HepG2 (cell line): ENCODE data around the gene LILRB5. TPM values are rescaled to one million over a fixed set of nuclear protein-coding genes. Genes with fewer than 3 reads are reported as not detected.
A peak's percentile ranks its signal among the peaks of the same experiment; 100 is the strongest.

ENCODE experiments used
- ATAC-seq: fragments of 200-7000 bp; cut with Tn5 transposase; 3 replicates; pipeline ENCODE4 v1.9.1; 2020; ENCODE audit warnings: mild to moderate bottlenecking, moderate library complexity
- BruUV-seq: library from RNA; stranded (reverse); fragments of 400-500 nt; replicated peaks from 2 replicates; lab custom pipeline; 2021; lab: Mats Ljungman, UMichigan
- CTCF ChIA-PET: fragments of 300-600 bp; formaldehyde crosslinking; extraction: SDS; loops from one replicate; lab custom pipeline; 2021; ENCODE audit warnings: low total read pairs, inconsistent platforms, low intra/inter-chr PET ratio; lab: Yijun Ruan, JAX
- POLR2A ChIA-PET: fragments of 350-600 bp; sonication (Branson Sonifier 250); formaldehyde crosslinking; loops from one replicate; lab custom pipeline; 2020; ENCODE audit warnings: antibody characterized with exemption, inconsistent platforms; lab: Yijun Ruan, JAX
- DNase-seq: peaks from one replicate; pipeline ENCODE4 v3.0.0-alpha.2; 2015; ENCODE audit warnings: low spot score
- FAIRE-seq: peaks from 3 replicates; lab custom pipeline; 2011; peaks lifted over from hg19 to GRCh38; lab: Jason Lieb, UNC
- H2AFZ ChIP-seq: one replicate; pipeline ENCODE4 v1.6.1; 2011; ENCODE audit warnings: low read length, inconsistent platforms
- H3K27ac ChIP-seq: fragments of 300-600 bp; 3 replicates; pipeline ENCODE4 v1.8.0; 2011; ENCODE audit warnings: mixed run types, mild to moderate bottlenecking, mixed read lengths, low read length, inconsistent platforms; ENCODE audit not compliant: insufficient read depth; ENCODE audit errors: extremely low read length
- H3K27me3 ChIP-seq, 2 experiments: fragments of 200-600 bp in 1 of 2; 2 replicates in 1 of 2; 3 replicates in 1 of 2; pipeline versions ENCODE4 v1.6.0 to v1.8.0; 2011; ENCODE audit warnings: low read length in 2 of 2, mild to moderate bottlenecking in 2 of 2, moderate library complexity in 2 of 2, inconsistent platforms in 1 of 2; ENCODE audit not compliant: insufficient read depth in 2 of 2, control insufficient read depth in 1 of 2
- H3K36me3 ChIP-seq, 2 experiments: fragments of 200-600 bp in 1 of 2; replicated peaks in 1 of 2; 2 replicates in 1 of 2; 3 replicates in 1 of 2; pipeline versions ENCODE4 v1.5.1 to v1.8.0; 2011; ENCODE audit warnings: low read length in 2 of 2, inconsistent platforms in 1 of 2; ENCODE audit not compliant: insufficient read depth in 2 of 2, control insufficient read depth in 1 of 2
- H3K4me1 ChIP-seq: 2 replicates; pipeline ENCODE4 v1.5.1; 2012; ENCODE audit warnings: low read length, inconsistent platforms; ENCODE audit not compliant: insufficient read depth
- H3K4me2 ChIP-seq: 2 replicates; pipeline ENCODE4 v1.6.0; 2011; ENCODE audit warnings: low read depth, low read length, inconsistent platforms
- H3K4me3 ChIP-seq, 3 experiments: fragments of 200-600 bp in 1 of 3; sonication (generic), shearing (Covaris generic) in 1 of 3; replicated peaks in 1 of 3; 2 replicates each; pipeline ENCODE4 v1.5.1; 2011 to 2016; ENCODE audit warnings: low read length in 3 of 3, inconsistent platforms in 2 of 3, low read depth in 2 of 3, mild to moderate bottlenecking in 2 of 3, control low read depth in 1 of 3, mixed read lengths in 1 of 3; ENCODE audit not compliant: insufficient read depth in 1 of 3
- H3K79me2 ChIP-seq: one replicate; pipeline ENCODE4 v1.6.1; 2011; ENCODE audit warnings: low read length, inconsistent platforms; ENCODE audit not compliant: insufficient read depth
- H3K9ac ChIP-seq: 2 replicates; pipeline ENCODE4 v1.6.0; 2011; ENCODE audit warnings: mild to moderate bottlenecking, low read depth, low read length, inconsistent platforms; ENCODE audit not compliant: insufficient read depth
- H3K9me3 ChIP-seq: 2 replicates; pipeline ENCODE4 v1.5.1; 2012; ENCODE audit warnings: mild to moderate bottlenecking, low read length
- H4K20me1 ChIP-seq: 2 replicates; pipeline ENCODE4 v1.6.0; 2011; ENCODE audit warnings: inconsistent platforms, mild to moderate bottlenecking, low read length, moderate library complexity; ENCODE audit not compliant: insufficient read depth
- ASH2L ChIP-seq: fragments of 300-600, 200-600 bp; sonication (generic); IDR thresholded peaks from 2 replicates; pipeline ENCODE4 v1.7.0; 2017; ENCODE audit warnings: low read depth, mild to moderate bottlenecking, moderate library complexity, mixed read lengths, low read length; ENCODE audit not compliant: insufficient read length
- ATRX ChIP-seq: sonication (generic); formaldehyde crosslinking; IDR thresholded peaks from 2 replicates; pipeline ENCODE4 v1.4.0; 2020; ENCODE audit warnings: missing genetic modification reagents, borderline replicate concordance
- KDM4B ChIP-seq: sonication (generic); formaldehyde crosslinking; IDR thresholded peaks from 2 replicates; pipeline ENCODE4 v1.4.0; 2020; ENCODE audit warnings: missing genetic modification reagents
- MAZ ChIP-seq, 2 experiments: sonication (generic) in 1 of 2; formaldehyde crosslinking in 1 of 2; IDR thresholded peaks; 2 replicates each; pipeline versions ENCODE4 v1.5.0 to v1.6.1; 2012 to 2020; ENCODE audit warnings: low read depth in 2 of 2, mild to moderate bottlenecking in 2 of 2, borderline replicate concordance in 1 of 2, improper control_type of control experiment in 1 of 2, low read length in 1 of 2, missing genetic modification reagents in 1 of 2, moderate library complexity in 1 of 2
- NFRKB ChIP-seq: fragments of 450-650 bp; IDR thresholded peaks from 2 replicates; pipeline ENCODE4 v1.6.1; 2017
- RBFOX2 ChIP-seq: fragments of 200-400 bp; formaldehyde crosslinking; IDR thresholded peaks from 2 replicates; pipeline ENCODE4 v1.6.1; 2017; ENCODE audit warnings: low read depth, mild to moderate bottlenecking, low read length
- TAF1 ChIP-seq: sonication (generic); formaldehyde crosslinking; IDR thresholded peaks from 2 replicates; pipeline ENCODE4 v1.4.0; 2020; ENCODE audit warnings: missing genetic modification reagents
- ZBTB8A ChIP-seq: sonication (generic); formaldehyde crosslinking; IDR thresholded peaks from 2 replicates; pipeline ENCODE4 v1.4.0; 2020; ENCODE audit warnings: mild to moderate bottlenecking, low read depth, missing genetic modification reagents, borderline replicate concordance
- ZC3H13 ChIP-seq: sonication (generic); formaldehyde crosslinking; IDR thresholded peaks from 2 replicates; pipeline ENCODE4 v1.8.1; 2023; ENCODE audit warnings: mild to moderate bottlenecking, missing genetic modification reagents, moderate library complexity
- ZNF350 ChIP-seq: sonication (generic); formaldehyde crosslinking; IDR thresholded peaks from 2 replicates; pipeline ENCODE4 v1.4.0; 2020; ENCODE audit warnings: mild to moderate bottlenecking, low read depth, missing genetic modification reagents, borderline replicate concordance
- ZNF44 ChIP-seq: sonication (generic); formaldehyde crosslinking; IDR thresholded peaks from 2 replicates; pipeline ENCODE4 v1.5.1; 2020; ENCODE audit warnings: mild to moderate bottlenecking, missing genetic modification reagents
- ZNF761 ChIP-seq: sonication (generic); formaldehyde crosslinking; conservative IDR thresholded peaks from 2 replicates; pipeline ENCODE4 v1.4.0; 2020; ENCODE audit warnings: mild to moderate bottlenecking, missing genetic modification reagents
- ZNF781 ChIP-seq: sonication (generic); formaldehyde crosslinking; IDR thresholded peaks from 2 replicates; pipeline ENCODE4 v1.5.1; 2020; ENCODE audit warnings: borderline replicate concordance, mild to moderate bottlenecking, missing genetic modification reagents; ENCODE audit errors: not compliant biosample characterization
- ZSCAN9 ChIP-seq: IDR thresholded peaks from 2 replicates; pipeline ENCODE4 v1.6.1; 2016; ENCODE audit warnings: borderline replicate concordance
- WGBS: methylation state at CpG from one replicate; pipeline ENCODE4 v1.1.6; 2017; ENCODE audit warnings: low lambda C conversion rate; 5-methylcytosine and 5-hydroxymethylcytosine counted together
- in situ Hi-C: cut with HindIII; loops from 2 replicates; pipeline ENCODE4 v1.10.0; 2017; ENCODE audit warnings: low pct_unique_long_range_greater_than_20kb; ENCODE audit not compliant: extremely low pct_ligation_motif_present
- intact Hi-C: fragments of 100-400 bp; cut with micrococcal nuclease; formaldehyde crosslinking; loops from one replicate; pipeline ENCODE4 v1.10.0; 2022; ENCODE audit not compliant: unreplicated experiment
- polyA plus RNA-seq, 8 experiments: library from polyadenylated mRNA; depleted of rRNA in 3 of 8; stranded (reverse) in 7 of 8; unstranded in 1 of 8; fragments of >200 nt; fragmentation: Illumina TruSeq in 4 of 8; extraction: Trizol in 4 of 8; gene quantifications; 2 replicates each; pipeline versions ENCODE4 v1.2.1 to v1.2.3, GENCODE V29; 2011 to 2016; ENCODE audit warnings: low read depth in 4 of 8, missing spikeins in 1 of 8, mixed read lengths in 1 of 8; ENCODE audit not compliant: insufficient read depth in 1 of 8
- total RNA-seq, 5 experiments: library from RNA; depleted of rRNA; stranded (reverse); fragments of >200 nt; fragmentation: Illumina TruSeq; extraction: Trizol; gene quantifications; 2 replicates each; pipeline ENCODE4 v1.2.3, GENCODE V29; 2016; ENCODE audit warnings: low read depth in 1 of 5
- TF ChIP-seq, protein P1 (sequence below): sonication (generic); formaldehyde crosslinking; IDR thresholded peaks from 2 replicates; pipeline ENCODE4 v1.8.0; 2022; ENCODE audit warnings: missing genetic modification reagents, mild to moderate bottlenecking, inconsistent platforms, borderline replicate concordance

The LILRB5 gene
- total and polyA plus RNA-seq, 2 of the 13 experiments (the other 11 are each of a cell fraction or from before 2014, with no cell fraction given), result not detected

DNA sequence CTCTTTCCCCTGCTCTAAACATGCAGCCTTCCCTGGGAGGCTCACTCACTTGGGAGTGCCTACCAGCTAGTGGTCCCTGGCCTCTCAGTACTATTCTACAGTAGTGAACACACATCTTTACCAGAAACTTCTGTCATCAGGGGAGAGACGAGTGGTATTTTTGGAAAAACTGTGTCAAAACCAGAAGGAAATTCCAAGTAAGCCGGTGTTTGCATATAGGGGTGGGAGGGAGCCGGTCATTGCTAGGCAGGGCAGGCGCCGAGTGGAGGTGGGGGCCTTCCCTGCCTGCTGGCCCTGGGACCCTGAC lies 49.4 kb downstream of the LILRB5 start:
- no peak for ATAC-seq
- BruUV-seq, result no TSS peak

More for the DNA sequence above, 49.4 kb downstream of the LILRB5 start:
- Histone ChIP-seq H3K79me2 (peaks cover 35% of the 10 kb centered on the region), H3K4me2 (no peak overlapping the region), H3K27me3 (no peaks in the 10 kb centered on the region), H3K9ac (no peak overlapping the region), H3K4me3 (no peak overlapping the region), H2AFZ (no peak overlapping the region), H3K9me3 (no peaks in the 10 kb centered on the region), H3K36me3 (peaks cover 20 to 53% of the 10 kb centered on the region in 2 experiments), H3K4me1 (peaks cover 92% of the 10 kb centered on the region), H4K20me1 (peaks cover 66% of the 10 kb centered on the region), H3K27ac (peak overlapping the region; percentile 80)
- FAIRE-seq (no peak), DNase-seq (no peak)
- in situ Hi-C loops, result no loop called here
- ChIA-PET CTCF (no interaction called here), POLR2A (interaction anchor here (1.3 to 4.9 kb wide), 3 partner anchors 9 to 71 kb away, joined by 4 to 114 read pairs (median 78); partner anchors contain the start of genes MBOAT7, RPS9 and TSEN34)
- intact Hi-C loops, result no loop called here
- 97% methylated on average over 5 of the region's 5 CpGs for WGBS
- TF ChIP-seq RBFOX2 (peak; percentile 59), ASH2L (peak; percentile 18), KDM4B (CRISPR knock-in tag) (no peak), ZC3H13 (CRISPR knock-in tag) (0 out of 2 replicates have a peak, but pooled peaks have one; percentile 3), ZNF761 (CRISPR knock-in tag) (no peak), ZNF781 (CRISPR knock-in tag) (no peak), ZNF350 (CRISPR knock-in tag) (no peak), ZBTB8A (CRISPR knock-in tag) (no peak), NFRKB (no peak), ZSCAN9 (CRISPR knock-in tag) (no peak), ATRX (no peak), ZNF44 (CRISPR knock-in tag) (no peak), MAZ (IDR thresholded peaks at IDR 0.05; ENCODE audit: borderline replicate concordance, low read depth, low read length) (no peak), MAZ (CRISPR knock-in tag; IDR thresholded peaks at IDR 0.05; ENCODE audit: low read depth) (0 out of 2 replicates have a peak, but pooled peaks have one; percentile 9), TAF1 (CRISPR knock-in tag) (no peak)
- TF ChIP-seq, protein P1, sequence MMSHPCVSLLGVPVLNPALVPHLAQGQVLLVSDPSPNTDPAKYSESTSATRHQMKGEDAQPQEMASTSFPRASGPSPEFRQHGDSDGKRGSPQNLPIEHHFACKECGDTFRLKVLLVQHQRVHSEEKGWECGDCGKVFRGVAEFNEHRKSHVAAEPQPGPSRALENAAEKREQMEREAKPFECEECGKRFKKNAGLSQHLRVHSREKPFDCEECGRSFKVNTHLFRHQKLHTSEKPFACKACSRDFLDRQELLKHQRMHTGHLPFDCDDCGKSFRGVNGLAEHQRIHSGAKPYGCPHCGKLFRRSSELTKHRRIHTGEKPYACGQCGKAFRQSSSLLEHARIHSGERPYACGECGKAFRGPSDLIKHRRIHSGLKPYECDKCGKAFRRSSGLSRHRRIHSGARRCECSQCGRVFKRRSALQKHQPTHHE (CRISPR knock-in tag), result no peak
